Measurements from ENCODE around the gene POLD4.

- TF ChIP-seq BHLHE40 (IDR thresholded peaks at IDR 0.05; ENCODE audit: borderline replicate concordance) (no peak), FOXA1 (IDR thresholded peaks at IDR 0.05) (no peak), NFRKB (IDR thresholded peaks at IDR 0.05) (no peak)
Observed at GRCh38 chr11:67323526-67323925, 29.8 kb downstream of the POLD4 start.

All from HEK293T (cell line).